ENCODE measurements around the gene TMEM101.
"Not testable (repeated sequence)": the region's sequence is repeated elsewhere in the genome, so short reads cannot be mapped to it uniquely, and the experiment has no call there.

Gene TMEM101

DNA sequence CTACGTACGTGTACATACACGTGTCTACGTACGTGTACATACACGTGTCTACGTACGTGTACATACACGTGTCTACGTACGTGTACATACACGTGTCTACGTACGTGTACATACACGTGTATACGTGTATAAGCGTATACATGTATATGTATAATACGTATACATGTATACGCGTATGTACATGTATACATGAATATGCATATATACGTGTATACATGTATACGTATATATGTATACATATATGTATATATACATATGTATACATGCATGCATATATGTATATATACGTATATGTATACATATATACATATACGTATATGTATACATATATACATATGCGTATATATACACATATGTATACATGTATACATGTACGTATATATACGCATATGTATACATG is 38.9 kb downstream of the TMEM101 start:
- in situ Hi-C loops (cut with HindIII; ENCODE audit: low sequenced_read_pairs) = no loop called here

DNA sequence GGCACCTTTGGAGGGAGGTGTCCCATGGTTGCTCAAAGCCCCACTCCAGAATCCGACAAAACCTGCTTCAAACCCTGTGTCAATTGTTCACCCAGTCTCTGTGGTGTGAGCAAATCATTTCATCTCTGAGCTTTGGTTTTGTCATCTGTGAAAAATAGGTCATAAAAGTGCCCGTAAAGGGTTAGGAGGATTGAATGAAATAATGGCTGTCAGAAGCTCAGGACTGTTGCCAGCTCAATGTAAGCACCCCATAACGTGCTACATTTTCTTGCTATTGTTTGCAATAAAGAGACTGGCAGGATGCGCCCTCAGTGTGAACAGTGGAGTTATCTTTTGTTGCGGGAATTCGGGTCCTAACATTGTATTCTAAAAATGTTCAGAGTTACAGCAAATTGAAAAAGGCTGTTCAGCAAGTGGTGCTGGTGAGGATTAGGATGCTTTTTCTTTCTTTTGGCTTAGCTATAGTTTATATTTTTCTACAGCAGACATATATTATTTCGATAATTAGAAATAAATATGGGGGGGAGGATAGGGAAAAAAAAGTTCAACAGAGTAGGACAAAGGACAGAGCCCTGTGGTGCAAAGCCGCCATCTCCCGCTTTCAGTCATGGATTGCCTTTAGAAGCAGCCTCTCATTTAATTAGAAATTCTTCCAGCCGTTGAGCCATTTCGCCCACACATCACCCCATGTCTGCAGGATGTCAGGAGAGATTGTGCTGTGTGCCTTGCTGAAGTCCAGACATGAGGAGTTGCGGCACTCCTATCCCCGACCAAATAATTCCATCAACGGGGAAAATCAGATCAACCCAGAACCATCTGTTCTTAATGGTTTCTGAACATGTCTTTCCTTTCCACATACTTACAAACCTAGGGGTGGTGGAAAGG is 40.1 kb downstream of the TMEM101 start:
- in situ Hi-C loops (cut with HindIII; ENCODE audit: low sequenced_read_pairs) = no loop called here

DNA sequence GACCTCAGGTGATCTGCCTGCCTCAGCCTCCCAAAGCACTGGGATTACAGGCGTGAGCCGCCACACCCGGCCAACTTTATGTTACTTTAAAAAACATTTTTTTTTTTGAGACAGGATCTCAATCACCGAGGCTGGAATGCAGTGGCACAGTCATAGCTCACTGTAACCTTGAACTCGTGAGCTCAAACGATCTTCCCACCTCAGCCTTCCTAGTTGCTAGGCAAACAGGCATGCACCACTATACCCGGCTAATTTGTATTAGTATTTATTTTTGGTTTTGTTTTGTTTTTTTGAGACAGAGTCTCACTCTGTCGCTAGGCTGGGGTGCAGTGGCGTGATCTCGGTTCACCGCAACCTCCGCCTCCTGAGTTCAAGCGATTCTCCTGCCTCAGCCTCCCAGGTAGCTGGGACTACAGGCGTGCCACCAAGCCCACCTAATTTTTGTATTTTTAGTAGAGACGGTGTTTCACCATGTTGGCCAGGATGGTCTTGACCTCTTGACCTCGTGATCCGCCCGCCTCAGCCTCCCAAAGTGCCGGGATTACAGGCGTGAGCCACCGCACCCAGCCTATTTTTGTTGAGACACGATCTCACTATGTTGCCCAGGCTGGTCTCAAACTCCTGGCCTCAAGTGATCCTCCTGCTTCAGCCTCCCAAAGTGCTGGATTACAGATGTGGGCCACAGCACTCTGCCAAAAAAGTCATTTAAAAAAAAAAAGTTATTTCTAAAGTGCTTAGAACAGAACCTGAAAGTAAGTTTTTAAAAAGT is 42.1 kb downstream of the TMEM101 start:
- in situ Hi-C loops (cut with HindIII; ENCODE audit: low sequenced_read_pairs) = not testable (repeated sequence)

DNA sequence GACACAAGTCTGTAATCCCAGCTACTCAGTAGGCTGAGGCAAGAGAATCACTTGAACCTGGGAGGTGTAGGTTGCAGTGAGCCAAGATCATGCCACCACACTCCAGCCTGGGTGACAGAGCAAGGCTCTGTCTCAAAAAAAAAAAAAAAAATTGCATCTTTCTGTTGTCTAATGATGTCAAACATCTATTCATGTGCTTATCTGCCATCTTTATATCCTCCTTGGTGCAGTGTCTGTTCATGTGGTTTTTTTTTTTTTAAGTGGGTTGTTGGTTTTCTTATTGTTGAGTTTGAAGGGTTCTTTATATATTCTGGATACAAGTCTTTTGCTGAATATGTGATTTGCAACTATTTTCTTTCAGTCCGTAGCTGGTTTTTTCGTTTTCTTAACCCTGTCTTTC is 43.3 kb downstream of the TMEM101 start:
- in situ Hi-C loops (cut with HindIII; ENCODE audit: low sequenced_read_pairs) = not testable (repeated sequence)

DNA sequence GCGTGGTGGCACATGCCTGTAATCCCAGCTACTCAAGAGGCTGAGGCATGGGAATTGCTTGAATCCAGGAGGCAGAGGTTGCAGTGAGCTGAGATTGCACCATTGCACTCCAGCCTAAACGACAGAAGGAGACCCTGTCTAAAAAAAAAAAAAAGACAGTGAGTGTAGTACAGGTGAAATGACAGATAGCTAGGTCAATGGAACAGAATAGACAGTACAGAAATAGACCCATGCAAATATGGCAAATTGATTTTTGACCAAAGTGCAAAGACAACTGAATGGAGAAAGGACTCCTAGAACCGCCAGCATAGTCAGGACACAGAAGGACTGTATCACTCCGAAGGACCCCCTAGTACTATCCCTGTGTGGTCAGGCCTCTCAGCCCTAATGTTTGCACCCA is 44.4 kb downstream of the TMEM101 start:
- in situ Hi-C loops (cut with HindIII; ENCODE audit: low sequenced_read_pairs) = no loop called here

DNA sequence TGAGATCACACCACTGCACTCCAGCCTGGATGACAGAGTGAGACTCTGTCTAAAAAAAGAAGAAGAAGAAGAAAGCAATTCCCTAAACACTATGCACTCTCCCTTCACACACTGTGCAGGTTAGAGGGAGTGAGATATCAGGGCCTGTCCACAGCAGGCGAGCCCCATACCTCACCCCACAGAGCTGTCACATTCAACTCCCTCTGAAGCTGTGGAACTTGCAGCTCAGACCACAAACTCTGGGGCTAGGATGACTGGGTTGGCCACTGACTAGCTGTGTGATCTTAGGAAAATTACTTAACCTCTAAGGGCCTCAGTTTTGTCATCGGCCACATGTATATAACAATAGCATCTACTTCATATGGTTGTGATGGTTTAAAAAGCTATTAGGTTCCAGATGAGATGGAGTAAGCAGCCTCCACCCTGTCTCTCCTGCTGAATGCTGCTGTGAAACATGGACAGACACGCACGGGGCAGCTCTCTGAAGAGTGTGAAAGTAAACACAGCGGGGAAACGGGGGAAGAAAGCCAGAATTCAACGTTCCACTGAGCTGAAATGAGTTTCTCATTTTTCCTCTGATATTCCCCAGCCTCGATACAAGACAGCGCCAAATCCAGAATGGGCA is 47.4 kb downstream of the TMEM101 start:
- in situ Hi-C loops (cut with HindIII; ENCODE audit: low sequenced_read_pairs) = no loop called here

DNA sequence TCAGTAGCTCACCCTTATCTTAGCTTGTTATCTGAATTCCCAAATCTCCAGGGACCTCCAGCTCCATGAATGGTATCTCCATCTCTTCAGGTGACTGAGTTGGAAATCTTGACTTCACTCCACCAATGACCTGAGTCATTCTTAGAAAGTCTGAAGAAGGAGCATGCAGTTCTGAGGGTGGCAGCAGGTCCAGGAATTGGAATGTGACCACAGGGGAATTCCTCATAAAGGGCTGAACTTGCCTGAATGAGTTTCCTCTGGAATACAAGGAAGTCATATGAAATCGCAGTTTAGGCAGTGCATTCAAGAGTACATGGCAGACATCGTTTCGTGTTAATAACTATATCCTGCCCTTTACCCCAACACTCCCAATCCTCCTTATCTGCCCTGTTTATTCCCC is 48.5 kb downstream of the TMEM101 start:
- in situ Hi-C loops (cut with HindIII; ENCODE audit: low sequenced_read_pairs) = no loop called here

DNA sequence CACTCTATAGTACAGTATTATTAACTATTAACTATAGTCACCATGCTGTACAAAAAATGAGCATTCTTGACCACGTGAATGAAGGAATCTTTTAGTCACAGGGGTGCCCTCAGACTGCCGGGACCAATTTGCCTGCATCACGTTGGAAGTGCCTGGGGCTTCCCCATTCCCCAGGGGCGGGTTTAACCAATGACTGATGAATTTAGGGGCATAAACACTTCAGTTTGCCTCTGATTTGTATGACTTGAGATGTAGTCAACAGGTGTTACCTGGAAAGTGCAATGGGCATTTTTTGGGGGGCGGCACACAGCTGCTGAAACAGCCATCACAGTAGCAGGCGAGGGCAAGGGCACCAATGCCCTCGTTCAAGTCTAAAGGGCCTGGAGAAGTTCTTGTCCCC is 52.3 kb downstream of the TMEM101 start:
- in situ Hi-C loops (cut with HindIII; ENCODE audit: low sequenced_read_pairs) = no loop called here

DNA sequence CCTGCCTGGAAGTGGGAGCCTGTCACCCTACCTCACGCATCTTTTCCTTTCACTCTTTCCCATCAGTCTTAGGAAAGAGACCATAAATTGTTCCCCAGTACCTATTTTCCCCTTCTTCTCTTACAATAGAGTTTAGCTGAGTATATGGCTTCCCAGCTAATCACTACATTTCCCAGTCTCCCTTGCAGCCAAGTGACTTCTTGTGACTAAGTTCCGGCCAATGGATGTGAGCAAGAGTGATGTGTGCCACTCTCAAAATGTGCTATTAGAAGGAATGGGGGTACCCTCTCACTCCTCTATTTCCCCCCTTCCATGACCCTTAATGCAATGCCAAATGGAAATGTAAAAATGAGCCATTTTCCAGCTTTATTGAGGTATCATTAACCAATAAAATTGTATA is 52.8 kb downstream of the TMEM101 start:
- in situ Hi-C loops (cut with HindIII; ENCODE audit: low sequenced_read_pairs) = no loop called here

DNA sequence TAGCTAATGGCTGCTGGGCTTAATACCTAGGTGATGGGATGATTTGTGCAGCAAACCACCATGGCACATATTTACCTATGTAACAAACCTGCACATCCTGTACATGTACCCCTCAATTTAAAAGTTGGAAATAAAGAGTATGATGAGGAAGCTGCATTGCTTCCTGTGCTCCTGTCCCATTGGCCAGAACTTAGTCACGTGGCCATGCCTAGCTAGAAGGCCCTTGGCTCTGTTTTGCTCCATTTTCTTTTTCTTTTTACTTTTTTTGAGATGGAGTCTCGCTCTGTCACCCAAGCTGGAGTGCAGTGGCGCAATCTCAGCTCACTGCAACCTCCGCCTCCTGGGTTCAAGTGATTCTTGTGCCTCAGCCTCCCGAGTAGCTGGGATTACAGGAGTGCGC is 53.5 kb downstream of the TMEM101 start:
- in situ Hi-C loops (cut with HindIII; ENCODE audit: low sequenced_read_pairs) = not testable (repeated sequence)

Measured in DLD1 (cell line).